Gastroesophageal sphincter (tissue), 4 donors: ENCODE results near the gene TNFRSF18. TPM values are rescaled to one million over a fixed set of nuclear protein-coding genes. Genes with fewer than 3 reads are reported as not detected.

Experiments
- ATAC-seq: fragments of 150-250 bp; one replicate; pipeline ENCODE4 v1.9.1; 2016; ENCODE audit warnings: mild to moderate bottlenecking, moderate library complexity
- H3K27ac ChIP-seq, 4 donors: fragments of 200-600 bp; sonication (generic) in 3 of 4; 1 replicate in 3 of 4; 2 replicates in 1 of 4; pipeline ENCODE4 v1.5.1; 2016 to 2019
- H3K27me3 ChIP-seq: fragments of 200-600 bp; sonication (generic); one replicate; pipeline ENCODE4 v1.5.1; 2019
- H3K36me3 ChIP-seq, 2 donors: fragments of 200-600 bp; sonication (generic); one replicate each; pipeline ENCODE4 v1.5.1; 2019; ENCODE audit warnings: control low read depth in 1 of 2
- H3K4me1 ChIP-seq, 3 donors: fragments of 200-600 bp; sonication (generic); 1 replicate in 2 of 3; 2 replicates in 1 of 3; pipeline ENCODE4 v1.5.1; 2016 to 2019; ENCODE audit warnings: control low read depth in 2 of 3
- H3K4me3 ChIP-seq, 2 donors: fragments of 200-600 bp; sonication (generic); one replicate each; pipeline ENCODE4 v1.5.1; 2019; ENCODE audit warnings: mild to moderate bottlenecking in 1 of 2, moderate library complexity in 1 of 2
- H3K9me3 ChIP-seq, 3 donors: fragments of 200-600 bp; sonication (generic); one replicate each; pipeline ENCODE4 v1.5.1; 2017 to 2019; ENCODE audit warnings: control low read depth in 2 of 3
- CTCF ChIP-seq, 4 experiments: fragments of 200-600 bp in 2 of 4; fragments of 450-650 bp in 2 of 4; sonication (generic) in 1 of 4; IDR thresholded peaks; one replicate each; pipeline ENCODE4 v1.5.1; 2017 to 2019; ENCODE audit warnings: antibody characterized with exemption in 4 of 4, mild to moderate bottlenecking in 2 of 4, moderate library complexity in 2 of 4
- EP300 ChIP-seq: sonication (generic); formaldehyde crosslinking; IDR thresholded peaks from one replicate; pipeline ENCODE4 v1.6.1; 2017; ENCODE audit warnings: antibody characterized with exemption, mild to moderate bottlenecking
- POLR2A ChIP-seq, 2 donors: fragments of 450-650 bp; IDR thresholded peaks; one replicate each; pipeline ENCODE4 v1.6.1; 2017; ENCODE audit warnings: antibody characterized with exemption in 2 of 2, mild to moderate bottlenecking in 2 of 2, moderate library complexity in 1 of 2
- POLR2AphosphoS5 ChIP-seq: sonication (generic); formaldehyde crosslinking; IDR thresholded peaks from one replicate; pipeline ENCODE4 v1.6.1; 2017; ENCODE audit warnings: antibody characterized with exemption
- WGBS, 2 donors: methylation state at CpG; one replicate each; pipeline ENCODE4 v1.1.5; 2018; ENCODE audit warnings: low coverage in 1 of 2; 5-methylcytosine and 5-hydroxymethylcytosine counted together
- total RNA-seq, 4 donors: library from RNA; depleted of rRNA; stranded (reverse); fragments of >200 nt; gene quantifications; one replicate each; pipeline ENCODE4 v1.1.0, GENCODE V29; 2016

Gene TNFRSF18
- total RNA-seq, 4 donors from 2014 or later, result 0.35 to 2.2 TPM; not detected in 2

- TF ChIP-seq POLR2A (IDR thresholded peaks at IDR 0.05) (no peak), CTCF (IDR thresholded peaks at IDR 0.05) (no peak), EP300 (no peak), POLR2AphosphoS5 (no peak)
- Histone ChIP-seq H3K9me3 (peaks cover 0 to 6% (median 0%) of the 10 kb centered on the region in 3 donors), H3K27ac (peak overlapping the region in 1 of 4 donors; percentile 56), H3K4me3 (peak overlapping the region in 1 of 2 donors; percentile 58), H3K4me1 (peaks cover 0 to 12% (median 0%) of the 10 kb centered on the region in 3 donors), H3K36me3 (no peaks in the 10 kb centered on the region), H3K27me3 (peaks cover 56% of the 10 kb centered on the region)
- ATAC-seq, result no peak
- WGBS, 2 donors, result 71% methylated on average over 3 of the region's 31 CpGs; no CpG with 5 or more reads in 1 of the 2 donors
Measured at GRCh38 chr1:1199961-1200875, 6.2 kb downstream of the TNFRSF18 start.

GRCh38 chr1:1199141-1199960 lies 7.0 kb downstream of the TNFRSF18 start:
- Histone ChIP-seq H3K4me1 (peaks cover 0 to 12% (median 0%) of the 10 kb centered on the region in 3 donors), H3K4me3 (no peak overlapping the region), H3K27ac (no peak overlapping the region), H3K9me3 (peaks cover 0 to 15% (median 0%) of the 10 kb centered on the region in 3 donors), H3K27me3 (peaks cover 48% of the 10 kb centered on the region), H3K36me3 (no peaks in the 10 kb centered on the region)
- ATAC-seq, result no peak
- no CpG with 5 or more reads among the region's 22 CpGs for WGBS, 2 donors
- TF ChIP-seq EP300, result no peak
- no peak for TF ChIP-seq POLR2AphosphoS5
- TF ChIP-seq CTCF (IDR thresholded peaks at IDR 0.05), result no peak
- TF ChIP-seq POLR2A (IDR thresholded peaks at IDR 0.05), result no peak

- no CpG with 5 or more reads among the region's 23 CpGs for WGBS, 2 donors
- ATAC-seq, result no peak
- H3K36me3 ChIP-seq, result no peaks in the 10 kb centered on the region
- peaks cover 40% of the 10 kb centered on the region for H3K27me3 ChIP-seq
- peaks cover 0 to 21% (median 0%) of the 10 kb centered on the region in 3 donors for H3K9me3 ChIP-seq
- H3K27ac ChIP-seq, result no peak overlapping the region
- H3K4me1 ChIP-seq, result peaks cover 0 to 12% (median 0%) of the 10 kb centered on the region in 3 donors
- no peak overlapping the region for H3K4me3 ChIP-seq
- TF ChIP-seq POLR2A (IDR thresholded peaks at IDR 0.05) (no peak), POLR2AphosphoS5 (no peak), EP300 (no peak), CTCF (IDR thresholded peaks at IDR 0.05) (no peak)
Measured at GRCh38 chr1:1198423-1199140, 7.8 kb downstream of the TNFRSF18 start.

- peak; percentile 13 for ATAC-seq
- TF ChIP-seq POLR2AphosphoS5 (no peak), EP300 (no peak), POLR2A (IDR thresholded peaks at IDR 0.05) (no peak), CTCF (IDR thresholded peaks at IDR 0.05) (no peak)
- no CpG with 5 or more reads among the region's 48 CpGs for WGBS, 2 donors
- Histone ChIP-seq H3K9me3 (peaks cover 0 to 21% (median 0%) of the 10 kb centered on the region in 3 donors), H3K4me3 (no peak overlapping the region), H3K27me3 (peaks cover 32% of the 10 kb centered on the region), H3K4me1 (peaks cover 0 to 12% (median 0%) of the 10 kb centered on the region in 3 donors), H3K36me3 (no peaks in the 10 kb centered on the region), H3K27ac (no peak overlapping the region)
Measured at GRCh38 chr1:1197551-1198422, 8.6 kb downstream of the TNFRSF18 start.
